Type B pancreatic cell (in vitro differentiated cells): ENCODE data around the gene TUFT1. TPM values are rescaled to one million over a fixed set of nuclear protein-coding genes. Genes with fewer than 3 reads are reported as not detected.

ENCODE experiments used
- DNase-seq: peaks from one replicate; pipeline ENCODE4 v3.0.0; 2021; ENCODE audit warnings: mixed read lengths; ENCODE audit not compliant: unreplicated experiment; ENCODE audit errors: extremely low spot score
- H3K27ac Mint-ChIP-seq: 2 replicates; pipeline ENCODE4 v1.8.0; 2021; ENCODE audit warnings: mild to moderate bottlenecking, mixed read lengths
- H3K27me3 Mint-ChIP-seq: 2 replicates; pipeline ENCODE4 v1.8.0; 2021; ENCODE audit warnings: mixed read lengths
- H3K36me3 Mint-ChIP-seq: 2 replicates; pipeline ENCODE4 v1.8.0; 2021; ENCODE audit warnings: mixed read lengths
- H3K4me1 Mint-ChIP-seq: one replicate; pipeline ENCODE4 v1.8.0; 2021; ENCODE audit warnings: mixed read lengths; ENCODE audit not compliant: unreplicated experiment
- H3K4me3 Mint-ChIP-seq: 2 replicates; pipeline ENCODE4 v1.8.0; 2021; ENCODE audit warnings: mild to moderate bottlenecking, mixed read lengths
- H3K9me3 Mint-ChIP-seq: 2 replicates; pipeline ENCODE4 v1.8.0; 2021; ENCODE audit warnings: mixed read lengths
- CTCF ChIP-seq: fragments of 200-600 bp; sonication (generic); conservative IDR thresholded peaks from 2 replicates; pipeline ENCODE4 v1.5.0; 2021; ENCODE audit warnings: antibody characterized with exemption, mild to moderate bottlenecking
- total RNA-seq: library from RNA; stranded (reverse); gene quantifications from 2 replicates; pipeline ENCODE4 v1.2.1, GENCODE V29; 2021; ENCODE audit warnings: low replicate concordance

Gene TUFT1
- total RNA-seq, 1 donor from 2014 or later, result 15.5 TPM

GRCh38 chr1:151546011-151546925, 6.2 kb downstream of the TUFT1 start:
- Mint-ChIP-seq H3K36me3 (peaks cover 20% of the 10 kb centered on the region), H3K4me3 (no peak overlapping the region), H3K9me3 (no peaks in the 10 kb centered on the region), H3K27ac (peak overlapping the region; percentile 90), H3K27me3 (no peaks in the 10 kb centered on the region), H3K4me1 (peaks cover 38% of the 10 kb centered on the region)
- DNase-seq, result no peak
- no peak for TF ChIP-seq CTCF

- peak overlapping the region; percentile 69 for H3K4me3 Mint-ChIP-seq
- TF ChIP-seq CTCF, result no peak
- peaks cover 21% of the 10 kb centered on the region for H3K36me3 Mint-ChIP-seq
- no peaks in the 10 kb centered on the region for H3K9me3 Mint-ChIP-seq
- DNase-seq, result no peak
- H3K27me3 Mint-ChIP-seq, result no peaks in the 10 kb centered on the region
- peak overlapping the region; percentile 90 for H3K27ac Mint-ChIP-seq
- peaks cover 31% of the 10 kb centered on the region for H3K4me1 Mint-ChIP-seq
These were observed 7.2 kb downstream of the TUFT1 start for GRCh38 chr1:151547119-151547899.

- H3K4me1 Mint-ChIP-seq, result peaks cover 26% of the 10 kb centered on the region
- no peaks in the 10 kb centered on the region for H3K27me3 Mint-ChIP-seq
- TF ChIP-seq CTCF, result no peak
These were observed 7.8 kb downstream of the TUFT1 start for GRCh38 chr1:151547900-151548230.

GRCh38 chr1:151549199-151549598, 9.1 kb downstream of the TUFT1 start:
- Mint-ChIP-seq H3K4me3 (peak overlapping the region; percentile 44), H3K36me3 (peaks cover 12% of the 10 kb centered on the region), H3K4me1 (peaks cover 24% of the 10 kb centered on the region), H3K9me3 (no peaks in the 10 kb centered on the region), H3K27me3 (no peaks in the 10 kb centered on the region), H3K27ac (peak overlapping the region; percentile 81)
- no peak for TF ChIP-seq CTCF
- DNase-seq, result no peak

More at GRCh38 chr1:151547900-151548230, 7.8 kb downstream of the TUFT1 start:
- Mint-ChIP-seq H3K9me3 (no peaks in the 10 kb centered on the region), H3K27ac (peak overlapping the region; percentile 90), H3K4me3 (no peak overlapping the region), H3K36me3 (peaks cover 20% of the 10 kb centered on the region)
- no peak for DNase-seq

- TF ChIP-seq CTCF, result no peak
- Mint-ChIP-seq H3K27ac (peak overlapping the region; percentile 73), H3K9me3 (no peaks in the 10 kb centered on the region), H3K27me3 (no peaks in the 10 kb centered on the region), H3K4me1 (peaks cover 16% of the 10 kb centered on the region), H3K4me3 (no peak overlapping the region), H3K36me3 (peaks cover 8% of the 10 kb centered on the region)
- DNase-seq, result no peak
These were observed 13.6 kb downstream of the TUFT1 start for GRCh38 chr1:151553659-151554058.
